Uterine smooth muscle cell (primary cell): Measurements from ENCODE around the gene ST6GAL1. TPM values are rescaled to one million over a fixed set of nuclear protein-coding genes. Genes with fewer than 3 reads are reported as not detected.

Source experiments
- total RNA-seq: library from RNA; depleted of rRNA; stranded (reverse); fragments of >200 nt; gene quantifications from 2 replicates; pipeline ENCODE4 v1.2.3, GENCODE V29; 2014

Gene ST6GAL1
- 0.11 and 2.0 TPM in 2 replicates for total RNA-seq

GRCh38 chr3:186930143-186930640 is at the start of gene ST6GAL1:
ST6GAL1 (plus strand) TSS chr3:186930526; CDS start chr3:187042704, 112,178 bp downstream.

Other genes with a start within 250 kb of the ST6GAL1 start
- not detected in 2 replicates for gene KNG1, start 213.2 kb upstream of the ST6GAL1 start, total RNA-seq
- gene EIF4A2, start 146.9 kb upstream of the ST6GAL1 start, total RNA-seq: 1,157 and 2,028 TPM in 2 replicates
- 26.5 and 62.9 TPM in 2 replicates for gene RFC4, start 124.0 kb upstream of the ST6GAL1 start, total RNA-seq
- gene ADIPOQ, start 87.8 kb upstream of the ST6GAL1 start, total RNA-seq: not detected in 2 replicates
- 31.7 and 65.0 TPM in 2 replicates for gene RPL39L, start 209.0 kb downstream of the ST6GAL1 start, total RNA-seq